B cell (primary cell): Measurements from ENCODE around the gene HOXC13.

ENCODE experiments used
- CTCF ChIP-seq: fragments of 200-600 bp; IDR thresholded peaks from one replicate; pipeline ENCODE4 v1.8.0; 2022; ENCODE audit warnings: antibody characterized with exemption, mild to moderate bottlenecking
- EZH2 ChIP-seq: IDR thresholded peaks from 2 replicates; pipeline ENCODE4 v1.6.1; 2012; ENCODE audit warnings: borderline replicate concordance, low read depth, mild to moderate bottlenecking, moderate library complexity, low read length; ENCODE audit not compliant: insufficient read depth, poor library complexity, severe bottlenecking

DNA sequence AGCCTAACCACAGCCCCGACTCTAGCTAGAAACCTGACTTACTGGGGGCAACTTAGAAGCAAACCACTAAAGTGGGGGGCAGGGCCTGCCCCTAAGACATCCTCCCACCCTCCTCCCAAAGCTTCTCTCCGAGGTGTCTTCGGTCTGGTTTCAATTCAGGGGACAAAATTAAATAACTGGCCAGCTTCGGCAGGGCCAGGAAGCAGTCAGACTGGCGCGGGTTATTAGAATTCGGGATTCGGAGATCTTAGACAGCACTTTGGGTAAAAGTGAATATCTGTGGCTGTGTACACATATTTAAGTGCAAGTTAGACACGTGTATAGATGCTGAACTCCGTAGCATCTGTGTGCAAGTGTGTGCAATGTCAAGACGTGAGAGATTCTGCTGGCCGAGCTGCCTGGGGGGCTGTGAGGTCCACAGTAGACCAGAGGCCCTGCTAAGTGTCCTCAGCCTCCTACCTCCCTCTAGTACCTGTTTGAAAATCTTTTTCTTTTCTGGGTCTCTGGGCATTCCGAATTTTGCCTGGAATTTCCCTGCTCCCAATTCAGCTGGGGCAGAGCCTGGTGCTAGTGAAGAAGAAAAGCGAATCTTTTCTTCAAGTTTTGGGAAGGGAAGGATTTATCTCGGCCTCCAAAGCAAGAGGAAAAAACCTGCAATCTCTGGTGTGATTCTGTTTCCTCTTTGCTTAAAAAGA lies 42.3 kb downstream of the HOXC13 start:
- TF ChIP-seq CTCF (no peak), EZH2 (no peak)
